K562 (cell line): ENCODE results near the gene TSPAN14. TPM values are rescaled to one million over a fixed set of nuclear protein-coding genes. Genes with fewer than 3 reads are reported as not detected.

Experiments
- ARID3B ChIP-seq: fragments of 250-450 bp; sonication (Bioruptor Pico); IDR thresholded peaks from 2 replicates; pipeline ENCODE4 v1.4.0; 2020; ENCODE audit warnings: borderline replicate concordance
- CCNT2 ChIP-seq: IDR thresholded peaks from 2 replicates; pipeline ENCODE4 v1.6.1; 2011; ENCODE audit warnings: borderline replicate concordance, low read depth, mild to moderate bottlenecking, moderate library complexity, mixed read lengths, low read length; ENCODE audit not compliant: insufficient read length; ENCODE audit errors: extremely low read depth
- CREM ChIP-seq: IDR thresholded peaks from 2 replicates; pipeline ENCODE4 v1.6.1; 2014; ENCODE audit warnings: antibody characterized with exemption, low read depth
- MBD2 ChIP-seq: sonication (generic); IDR thresholded peaks from 2 replicates; pipeline ENCODE4 v1.6.1; 2016; ENCODE audit warnings: low read depth, borderline replicate concordance
- NR2F6 ChIP-seq: fragments of 450-650 bp; formaldehyde crosslinking; IDR thresholded peaks from 2 replicates; pipeline ENCODE4 v1.4.0; 2020; ENCODE audit warnings: mild to moderate bottlenecking
- PTBP1 ChIP-seq: fragments of 200-400 bp; formaldehyde crosslinking; IDR thresholded peaks from 2 replicates; pipeline ENCODE4 v1.6.1; 2017; ENCODE audit warnings: low read depth, low read length
- SNRNP70 ChIP-seq: fragments of 200-400 bp; formaldehyde crosslinking; optimal IDR thresholded peaks from 2 replicates; pipeline ENCODE3; 2017; ENCODE audit warnings: low read depth, low read length
- TAF7 ChIP-seq: fragments of 450-650 bp; IDR thresholded peaks from 2 replicates; pipeline ENCODE4 v1.6.1; 2016; ENCODE audit warnings: missing genetic modification characterization, missing compliant biosample characterization
- TBP ChIP-seq: optimal IDR thresholded peaks from 2 replicates; pipeline ENCODE3; 2011; ENCODE audit warnings: low read depth, low read length, improper control_type of control experiment
- ZBTB5 ChIP-seq: fragments of 450-650 bp; IDR thresholded peaks from 2 replicates; pipeline ENCODE4 v1.6.1; 2017; ENCODE audit warnings: antibody characterized with exemption
- ZKSCAN3 ChIP-seq: fragments of 250-450 bp; sonication (Bioruptor Pico); IDR thresholded peaks from 2 replicates; pipeline ENCODE4 v1.4.0; 2020
- ZNF146 ChIP-seq: IDR thresholded peaks from one replicate; pipeline ENCODE4 v1.6.1; 2018; ENCODE audit warnings: missing compliant biosample characterization; ENCODE audit not compliant: unreplicated experiment
- ZNF239 ChIP-seq: fragments of 250-450 bp; sonication (Bioruptor Pico); IDR thresholded peaks from 2 replicates; pipeline ENCODE4 v1.4.0; 2020; ENCODE audit warnings: mild to moderate bottlenecking
- polyA plus RNA-seq, 8 experiments: library from polyadenylated mRNA; depleted of rRNA in 4 of 8; stranded (reverse) in 5 of 8; unstranded in 3 of 8; fragments of >200 nt; fragmentation: Nextera tagmentation in 2 of 8; fragmentation: Illumina TruSeq in 1 of 8; extraction: Ambion mirVana in 2 of 8; extraction: Trizol in 1 of 8; gene quantifications; 2 replicates each; pipeline versions ENCODE4 v1.2.1 to v1.2.3, GENCODE V29; 2011 to 2014; ENCODE audit warnings: inconsistent platforms in 1 of 8, missing spikeins in 1 of 8
- total RNA-seq, 7 experiments: library from RNA; depleted of rRNA in 6 of 7; stranded (reverse); fragments of >200 nt in 6 of 7; fragmentation: Illumina TruSeq in 2 of 7; extraction: Trizol in 2 of 7; gene quantifications; 2 replicates each; pipeline versions ENCODE4 v1.2.1 to v1.2.3, GENCODE V29; 2011 to 2021; ENCODE audit warnings: low replicate concordance in 1 of 7
- TF ChIP-seq, protein P1 (sequence below): fragments of 200-600 bp; sonication (generic); IDR thresholded peaks from one replicate; pipeline ENCODE4 v1.6.1; 2012; ENCODE audit warnings: mild to moderate bottlenecking, low read depth, low read length, inconsistent platforms

Gene TSPAN14
- total and polyA plus RNA-seq, 9 of the 15 experiments (the other 6 are each of a cell fraction or from before 2014, with no cell fraction given), result 5.8 to 92.9 (median 23.3) TPM

- TF ChIP-seq MBD2 (no peak), PTBP1 (no peak), ZNF239 (CRISPR knock-in tag) (no peak), TBP (peak; percentile 38), CREM (peak; percentile 40; the same call in 1 of the 2 replicates), SNRNP70 (no peak), ZBTB5 (no peak), ZKSCAN3 (CRISPR knock-in tag) (no peak), ZNF146 (no peak), CCNT2 (no peak), TAF7 (tag) (no peak), NR2F6 (CRISPR knock-in tag) (no peak), ARID3B (CRISPR knock-in tag) (no peak)
- TF ChIP-seq, protein P1, sequence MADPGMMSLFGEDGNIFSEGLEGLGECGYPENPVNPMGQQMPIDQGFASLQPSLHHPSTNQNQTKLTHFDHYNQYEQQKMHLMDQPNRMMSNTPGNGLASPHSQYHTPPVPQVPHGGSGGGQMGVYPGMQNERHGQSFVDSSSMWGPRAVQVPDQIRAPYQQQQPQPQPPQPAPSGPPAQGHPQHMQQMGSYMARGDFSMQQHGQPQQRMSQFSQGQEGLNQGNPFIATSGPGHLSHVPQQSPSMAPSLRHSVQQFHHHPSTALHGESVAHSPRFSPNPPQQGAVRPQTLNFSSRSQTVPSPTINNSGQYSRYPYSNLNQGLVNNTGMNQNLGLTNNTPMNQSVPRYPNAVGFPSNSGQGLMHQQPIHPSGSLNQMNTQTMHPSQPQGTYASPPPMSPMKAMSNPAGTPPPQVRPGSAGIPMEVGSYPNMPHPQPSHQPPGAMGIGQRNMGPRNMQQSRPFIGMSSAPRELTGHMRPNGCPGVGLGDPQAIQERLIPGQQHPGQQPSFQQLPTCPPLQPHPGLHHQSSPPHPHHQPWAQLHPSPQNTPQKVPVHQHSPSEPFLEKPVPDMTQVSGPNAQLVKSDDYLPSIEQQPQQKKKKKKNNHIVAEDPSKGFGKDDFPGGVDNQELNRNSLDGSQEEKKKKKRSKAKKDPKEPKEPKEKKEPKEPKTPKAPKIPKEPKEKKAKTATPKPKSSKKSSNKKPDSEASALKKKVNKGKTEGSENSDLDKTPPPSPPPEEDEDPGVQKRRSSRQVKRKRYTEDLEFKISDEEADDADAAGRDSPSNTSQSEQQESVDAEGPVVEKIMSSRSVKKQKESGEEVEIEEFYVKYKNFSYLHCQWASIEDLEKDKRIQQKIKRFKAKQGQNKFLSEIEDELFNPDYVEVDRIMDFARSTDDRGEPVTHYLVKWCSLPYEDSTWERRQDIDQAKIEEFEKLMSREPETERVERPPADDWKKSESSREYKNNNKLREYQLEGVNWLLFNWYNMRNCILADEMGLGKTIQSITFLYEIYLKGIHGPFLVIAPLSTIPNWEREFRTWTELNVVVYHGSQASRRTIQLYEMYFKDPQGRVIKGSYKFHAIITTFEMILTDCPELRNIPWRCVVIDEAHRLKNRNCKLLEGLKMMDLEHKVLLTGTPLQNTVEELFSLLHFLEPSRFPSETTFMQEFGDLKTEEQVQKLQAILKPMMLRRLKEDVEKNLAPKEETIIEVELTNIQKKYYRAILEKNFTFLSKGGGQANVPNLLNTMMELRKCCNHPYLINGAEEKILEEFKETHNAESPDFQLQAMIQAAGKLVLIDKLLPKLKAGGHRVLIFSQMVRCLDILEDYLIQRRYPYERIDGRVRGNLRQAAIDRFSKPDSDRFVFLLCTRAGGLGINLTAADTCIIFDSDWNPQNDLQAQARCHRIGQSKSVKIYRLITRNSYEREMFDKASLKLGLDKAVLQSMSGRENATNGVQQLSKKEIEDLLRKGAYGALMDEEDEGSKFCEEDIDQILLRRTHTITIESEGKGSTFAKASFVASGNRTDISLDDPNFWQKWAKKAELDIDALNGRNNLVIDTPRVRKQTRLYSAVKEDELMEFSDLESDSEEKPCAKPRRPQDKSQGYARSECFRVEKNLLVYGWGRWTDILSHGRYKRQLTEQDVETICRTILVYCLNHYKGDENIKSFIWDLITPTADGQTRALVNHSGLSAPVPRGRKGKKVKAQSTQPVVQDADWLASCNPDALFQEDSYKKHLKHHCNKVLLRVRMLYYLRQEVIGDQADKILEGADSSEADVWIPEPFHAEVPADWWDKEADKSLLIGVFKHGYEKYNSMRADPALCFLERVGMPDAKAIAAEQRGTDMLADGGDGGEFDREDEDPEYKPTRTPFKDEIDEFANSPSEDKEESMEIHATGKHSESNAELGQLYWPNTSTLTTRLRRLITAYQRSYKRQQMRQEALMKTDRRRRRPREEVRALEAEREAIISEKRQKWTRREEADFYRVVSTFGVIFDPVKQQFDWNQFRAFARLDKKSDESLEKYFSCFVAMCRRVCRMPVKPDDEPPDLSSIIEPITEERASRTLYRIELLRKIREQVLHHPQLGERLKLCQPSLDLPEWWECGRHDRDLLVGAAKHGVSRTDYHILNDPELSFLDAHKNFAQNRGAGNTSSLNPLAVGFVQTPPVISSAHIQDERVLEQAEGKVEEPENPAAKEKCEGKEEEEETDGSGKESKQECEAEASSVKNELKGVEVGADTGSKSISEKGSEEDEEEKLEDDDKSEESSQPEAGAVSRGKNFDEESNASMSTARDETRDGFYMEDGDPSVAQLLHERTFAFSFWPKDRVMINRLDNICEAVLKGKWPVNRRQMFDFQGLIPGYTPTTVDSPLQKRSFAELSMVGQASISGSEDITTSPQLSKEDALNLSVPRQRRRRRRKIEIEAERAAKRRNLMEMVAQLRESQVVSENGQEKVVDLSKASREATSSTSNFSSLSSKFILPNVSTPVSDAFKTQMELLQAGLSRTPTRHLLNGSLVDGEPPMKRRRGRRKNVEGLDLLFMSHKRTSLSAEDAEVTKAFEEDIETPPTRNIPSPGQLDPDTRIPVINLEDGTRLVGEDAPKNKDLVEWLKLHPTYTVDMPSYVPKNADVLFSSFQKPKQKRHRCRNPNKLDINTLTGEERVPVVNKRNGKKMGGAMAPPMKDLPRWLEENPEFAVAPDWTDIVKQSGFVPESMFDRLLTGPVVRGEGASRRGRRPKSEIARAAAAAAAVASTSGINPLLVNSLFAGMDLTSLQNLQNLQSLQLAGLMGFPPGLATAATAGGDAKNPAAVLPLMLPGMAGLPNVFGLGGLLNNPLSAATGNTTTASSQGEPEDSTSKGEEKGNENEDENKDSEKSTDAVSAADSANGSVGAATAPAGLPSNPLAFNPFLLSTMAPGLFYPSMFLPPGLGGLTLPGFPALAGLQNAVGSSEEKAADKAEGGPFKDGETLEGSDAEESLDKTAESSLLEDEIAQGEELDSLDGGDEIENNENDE, result no peak
Measured at GRCh38 chr10:80444646-80445319, 9.3 kb upstream of the TSPAN14 start (continued).
